Measurements from ENCODE around the gene CDKL1.
"Not testable (repeated sequence)": the region's sequence is repeated elsewhere in the genome, so short reads cannot be mapped to it uniquely, and the experiment has no call there.

DNA sequence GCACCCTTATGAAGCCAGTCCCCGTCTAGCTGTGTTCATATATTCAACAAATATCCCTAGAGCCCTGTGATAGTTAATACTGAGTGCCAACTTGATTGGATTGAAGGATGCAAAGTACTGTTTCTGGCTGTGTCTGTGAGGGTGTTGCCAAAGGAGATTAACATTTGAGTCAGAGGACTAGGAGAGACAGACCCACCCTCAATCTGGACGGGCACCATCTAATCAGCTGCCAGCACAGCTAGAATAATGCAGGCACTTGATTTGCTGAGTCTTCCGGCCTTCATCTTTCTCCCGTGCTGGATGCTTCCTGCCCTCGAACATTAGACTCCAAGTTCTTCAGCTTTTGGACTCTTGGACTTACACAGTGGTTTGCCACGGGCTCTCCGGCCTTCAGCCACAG lies 31.1 kb downstream of the CDKL1 start:
- TF ChIP-seq, protein P1, sequence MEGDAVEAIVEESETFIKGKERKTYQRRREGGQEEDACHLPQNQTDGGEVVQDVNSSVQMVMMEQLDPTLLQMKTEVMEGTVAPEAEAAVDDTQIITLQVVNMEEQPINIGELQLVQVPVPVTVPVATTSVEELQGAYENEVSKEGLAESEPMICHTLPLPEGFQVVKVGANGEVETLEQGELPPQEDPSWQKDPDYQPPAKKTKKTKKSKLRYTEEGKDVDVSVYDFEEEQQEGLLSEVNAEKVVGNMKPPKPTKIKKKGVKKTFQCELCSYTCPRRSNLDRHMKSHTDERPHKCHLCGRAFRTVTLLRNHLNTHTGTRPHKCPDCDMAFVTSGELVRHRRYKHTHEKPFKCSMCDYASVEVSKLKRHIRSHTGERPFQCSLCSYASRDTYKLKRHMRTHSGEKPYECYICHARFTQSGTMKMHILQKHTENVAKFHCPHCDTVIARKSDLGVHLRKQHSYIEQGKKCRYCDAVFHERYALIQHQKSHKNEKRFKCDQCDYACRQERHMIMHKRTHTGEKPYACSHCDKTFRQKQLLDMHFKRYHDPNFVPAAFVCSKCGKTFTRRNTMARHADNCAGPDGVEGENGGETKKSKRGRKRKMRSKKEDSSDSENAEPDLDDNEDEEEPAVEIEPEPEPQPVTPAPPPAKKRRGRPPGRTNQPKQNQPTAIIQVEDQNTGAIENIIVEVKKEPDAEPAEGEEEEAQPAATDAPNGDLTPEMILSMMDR (IDR thresholded peaks at IDR 0.05): not testable (repeated sequence)
- TF ChIP-seq EP300 (IDR thresholded peaks at IDR 0.05; ENCODE audit: low read depth); POLR2A (IDR thresholded peaks at IDR 0.05): not testable (repeated sequence)
